GM21360 (cell line): Measurements from ENCODE around the gene NRP2.

Experiments used
- ATAC-seq: cut with Tn5 transposase; IDR thresholded peaks from one replicate; pipeline ENCODE4 v1.9.1; 2021; ENCODE audit warnings: mild to moderate bottlenecking, moderate library complexity; ENCODE audit not compliant: unreplicated experiment

NRP2 gene

GRCh38 chr2:205769495-205769850, 87.2 kb downstream of the NRP2 start:
- ATAC-seq: no peak

GRCh38 chr2:205769879-205770278, 87.6 kb downstream of the NRP2 start:
- no peak for ATAC-seq

- ATAC-seq: no peak
These were observed 88.3 kb downstream of the NRP2 start for GRCh38 chr2:205770577-205770976.

GRCh38 chr2:205771031-205771430, 88.7 kb downstream of the NRP2 start:
- no peak for ATAC-seq

GRCh38 chr2:205771666-205772065, 89.4 kb downstream of the NRP2 start:
- no peak for ATAC-seq

- no peak for ATAC-seq
These were observed 90.7 kb downstream of the NRP2 start for GRCh38 chr2:205772983-205773382.

GRCh38 chr2:205773989-205774388, 91.7 kb downstream of the NRP2 start:
- ATAC-seq: no peak

- no peak for ATAC-seq
These were observed 93.0 kb downstream of the NRP2 start for GRCh38 chr2:205775097-205775877.

- ATAC-seq: peak; percentile 61
These were observed 93.8 kb downstream of the NRP2 start for GRCh38 chr2:205776139-205776538.

GRCh38 chr2:205776720-205777119, 94.4 kb downstream of the NRP2 start:
- ATAC-seq: no peak

- no peak for ATAC-seq
These were observed 96.1 kb downstream of the NRP2 start for GRCh38 chr2:205778356-205778755.

- ATAC-seq: no peak
These were observed 98.3 kb downstream of the NRP2 start for GRCh38 chr2:205780645-205781044.

- ATAC-seq: no peak
These were observed 99.1 kb downstream of the NRP2 start for GRCh38 chr2:205781244-205781931.

GRCh38 chr2:205782941-205783340, 100.6 kb downstream of the NRP2 start:
- ATAC-seq: no peak

- no peak for ATAC-seq
These were observed 101.7 kb downstream of the NRP2 start for GRCh38 chr2:205783872-205784499.

- no peak for ATAC-seq
These were observed 103.4 kb downstream of the NRP2 start for GRCh38 chr2:205785507-205786260.

GRCh38 chr2:205786976-205787375, 104.7 kb downstream of the NRP2 start:
- ATAC-seq: no peak

- ATAC-seq: no peak
These were observed 105.5 kb downstream of the NRP2 start for GRCh38 chr2:205787761-205788160.

GRCh38 chr2:205789906-205790305, 107.6 kb downstream of the NRP2 start:
- no peak for ATAC-seq

GRCh38 chr2:205792908-205793307, 110.6 kb downstream of the NRP2 start:
- no peak for ATAC-seq

GRCh38 chr2:205796805-205797313, 114.6 kb downstream of the NRP2 start:
- ATAC-seq: no peak
